Endothelial cell of umbilical vein (primary cell): ENCODE results near the gene CDCP2. TPM values are rescaled to one million over a fixed set of nuclear protein-coding genes. Genes with fewer than 3 reads are reported as not detected.

Experiments
- BruUV-seq: library from RNA; stranded (reverse); fragments of 400-500 nt; replicated peaks from 2 replicates; lab custom pipeline; 2021; lab: Mats Ljungman, UMichigan
- CTCF ChIA-PET: fragments of 300-600, 350-600 bp; sonication (Branson Sonifier 250); formaldehyde crosslinking; loops from one replicate; lab custom pipeline; 2021; ENCODE audit warnings: antibody characterized with exemption, inconsistent platforms; lab: Charles Lee
- POLR2A ChIA-PET: fragments of 300-600, 350-600 bp; sonication (Branson Sonifier 250); formaldehyde crosslinking; loops from one replicate; lab custom pipeline; 2021; ENCODE audit warnings: antibody characterized with exemption, inconsistent platforms; lab: Charles Lee
- DNase-seq: peaks from one replicate; pipeline ENCODE4 v3.0.0-alpha.2; 2011; ENCODE audit warnings: low read depth, low spot score
- FAIRE-seq: peaks from 2 replicates; lab custom pipeline; 2011; peaks lifted over from hg19 to GRCh38; lab: Jason Lieb, UNC
- H2AFZ ChIP-seq: 2 replicates; pipeline ENCODE4 v1.6.0; 2012; ENCODE audit warnings: low read depth, low read length, control low read depth, inconsistent platforms
- H3K27ac ChIP-seq: 2 replicates; pipeline ENCODE4 v1.5.1; 2011; ENCODE audit warnings: low read depth, mild to moderate bottlenecking, control low read depth, low read length, moderate library complexity; ENCODE audit not compliant: insufficient read depth
- H3K27me3 ChIP-seq, 2 experiments: 2 replicates each; pipeline versions ENCODE4 v1.6.0 to v1.6.1; 2011; ENCODE audit warnings: low read length in 2 of 2, mixed read lengths in 1 of 2; ENCODE audit not compliant: control insufficient read depth in 2 of 2, insufficient read depth in 2 of 2
- H3K36me3 ChIP-seq, 2 experiments: 2 replicates in 1 of 2; 3 replicates in 1 of 2; pipeline ENCODE4 v1.5.1; 2011; ENCODE audit warnings: low read length in 2 of 2, mild to moderate bottlenecking in 1 of 2, moderate library complexity in 1 of 2; ENCODE audit not compliant: control insufficient read depth in 2 of 2, insufficient read depth in 2 of 2; ENCODE audit errors: extremely low read depth in 1 of 2
- H3K4me1 ChIP-seq: 3 replicates; pipeline ENCODE4 v1.5.1; 2011; ENCODE audit warnings: mild to moderate bottlenecking, low read length; ENCODE audit not compliant: control insufficient read depth, insufficient read depth; ENCODE audit errors: extremely low read depth
- H3K4me2 ChIP-seq: 2 replicates; pipeline ENCODE4 v1.6.1; 2011; ENCODE audit warnings: low read length, control low read depth, mixed read lengths; ENCODE audit not compliant: insufficient read depth
- H3K4me3 ChIP-seq, 3 experiments: fragments of 200-600 bp in 1 of 3; sonication (generic), shearing (Covaris generic) in 1 of 3; replicated peaks in 1 of 3; 2 replicates each; pipeline ENCODE4 v1.5.1; 2011 to 2016; ENCODE audit warnings: control low read depth in 3 of 3, low read length in 3 of 3, mild to moderate bottlenecking in 2 of 3, inconsistent platforms in 1 of 3, low read depth in 1 of 3, moderate library complexity in 1 of 3; ENCODE audit not compliant: insufficient read depth in 1 of 3
- H3K79me2 ChIP-seq: 2 replicates; pipeline ENCODE4 v1.6.0; 2012; ENCODE audit warnings: low read length, inconsistent platforms; ENCODE audit not compliant: control insufficient read depth, insufficient read depth
- H3K9ac ChIP-seq: replicated peaks from 2 replicates; pipeline ENCODE3; 2011; ENCODE audit warnings: low read length, control low read depth; ENCODE audit not compliant: insufficient read depth; ENCODE audit errors: extremely low read depth
- H3K9me1 ChIP-seq: replicated peaks from 3 replicates; pipeline ENCODE4 v1.6.0; 2011; ENCODE audit warnings: mild to moderate bottlenecking, low read length; ENCODE audit not compliant: control insufficient read depth, insufficient read depth; ENCODE audit errors: extremely low read depth
- H3K9me3 ChIP-seq: replicated peaks from 2 replicates; pipeline ENCODE4 v1.5.1; 2012; ENCODE audit warnings: low read length, inconsistent platforms; ENCODE audit not compliant: control insufficient read depth, insufficient read depth
- H4K20me1 ChIP-seq: replicated peaks from 2 replicates; pipeline ENCODE3; 2011; ENCODE audit warnings: mild to moderate bottlenecking, low read length; ENCODE audit not compliant: control insufficient read depth, insufficient read depth; ENCODE audit errors: extremely low read depth
- EZH2 ChIP-seq: IDR thresholded peaks from 2 replicates; pipeline ENCODE4 v1.6.1; 2012; ENCODE audit warnings: borderline replicate concordance, low read depth, mild to moderate bottlenecking, moderate library complexity, low read length, inconsistent platforms; ENCODE audit not compliant: severe bottlenecking
- FOS ChIP-seq: IDR thresholded peaks from 2 replicates; pipeline ENCODE4 v1.6.1; 2011; ENCODE audit warnings: mild to moderate bottlenecking, low read length, moderate library complexity, borderline replicate concordance; ENCODE audit not compliant: insufficient read depth
- GATA2 ChIP-seq: IDR thresholded peaks from 2 replicates; pipeline ENCODE4 v1.7.0; 2011; ENCODE audit warnings: low read depth, mild to moderate bottlenecking, moderate library complexity, mixed read lengths, low read length; ENCODE audit not compliant: insufficient read length, insufficient read depth
- JUN ChIP-seq: IDR thresholded peaks from 2 replicates; pipeline ENCODE4 v1.6.1; 2011; ENCODE audit warnings: borderline replicate concordance, low read depth; ENCODE audit not compliant: insufficient read length, insufficient read depth
- MYC ChIP-seq: IDR thresholded peaks from one replicate; pipeline ENCODE4 v1.6.1; 2011; ENCODE audit warnings: mild to moderate bottlenecking, low read depth, low read length
- POLR2A ChIP-seq: IDR thresholded peaks from 2 replicates; pipeline ENCODE4 v1.6.1; 2012; ENCODE audit warnings: low read depth, mild to moderate bottlenecking, control low read depth, low read length
- POLR2AphosphoS5 ChIP-seq: IDR thresholded peaks from 2 replicates; pipeline ENCODE4 v1.6.1; 2012; ENCODE audit warnings: low read depth, mild to moderate bottlenecking, control low read depth, low read length, moderate library complexity; ENCODE audit not compliant: insufficient read depth
- dilution Hi-C: fragments of 300-500 bp; cut with MboI; formaldehyde crosslinking; loops from one replicate; pipeline ENCODE4 v1.15.0; 2019; ENCODE audit warnings: low sequenced_read_pairs; ENCODE audit not compliant: extremely low pct_ligation_motif_present
- intact Hi-C: fragments of 100-400 bp; cut with micrococcal nuclease; formaldehyde crosslinking; loops from one replicate; pipeline ENCODE4 v1.10.0; 2022
- polyA plus RNA-seq, 4 experiments: library from polyadenylated mRNA; depleted of rRNA in 3 of 4; stranded (reverse) in 3 of 4; unstranded in 1 of 4; fragments of >200 nt; gene quantifications; 2 replicates each; pipeline versions ENCODE4 v1.2.1 to v1.2.3, GENCODE V29; 2011 to 2012; ENCODE audit warnings: missing spikeins in 1 of 4
- total RNA-seq: library from RNA; stranded (reverse); gene quantifications from 2 replicates; pipeline ENCODE4 v1.2.3, GENCODE V29; 2021
- TF ChIP-seq, protein P1 (sequence below), 2 donors: IDR thresholded peaks; 1 replicate in 1 of 2; 2 replicates in 1 of 2; pipeline ENCODE4 v1.5.1; 2011; ENCODE audit warnings: low read length in 2 of 2, mild to moderate bottlenecking in 2 of 2, moderate library complexity in 2 of 2, control low read depth in 1 of 2, inconsistent platforms in 1 of 2, low read depth in 1 of 2; ENCODE audit not compliant: insufficient read depth in 1 of 2; ENCODE audit errors: extremely low read depth in 1 of 2
- TF ChIP-seq, protein P2 (sequence below): IDR thresholded peaks from 2 replicates; pipeline ENCODE4 v1.6.1; 2011; ENCODE audit not compliant: insufficient read depth, insufficient read length

The CDCP2 gene
- total and polyA plus RNA-seq, 2 donors (not counting 3 experiments of a cell fraction or from before 2014, with no cell fraction given), result 0.10 TPM; not detected in 1

DNA sequence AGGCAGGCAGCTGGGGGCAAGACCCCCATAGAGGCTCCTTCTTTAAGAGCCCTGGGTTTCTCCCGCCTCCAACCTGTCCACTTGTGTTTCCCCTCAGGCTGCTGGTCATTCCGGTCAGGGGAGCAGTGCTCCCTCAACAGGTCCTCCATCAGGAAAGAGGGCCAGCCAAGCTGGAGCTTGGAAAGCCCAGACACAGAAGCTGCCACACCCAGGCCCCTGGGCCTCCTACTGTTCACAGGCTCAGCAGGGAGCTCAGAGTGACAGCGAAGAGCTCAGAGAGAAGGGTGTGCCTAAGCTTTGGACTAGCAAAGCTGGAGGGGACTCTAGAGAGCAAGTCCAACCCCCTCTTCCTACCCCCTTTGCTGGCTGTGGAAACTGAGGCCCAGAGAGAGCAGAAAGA lies 10.3 kb upstream of the CDCP2 start:
- no peaks in the 10 kb centered on the region for H3K79me2 ChIP-seq
- intact Hi-C loops, result no loop called here
- H3K27ac ChIP-seq, result no peak overlapping the region
- no peaks in the 10 kb centered on the region for H3K36me3 ChIP-seq
- dilution Hi-C loops, result no loop called here
- POLR2A ChIA-PET, result interaction anchor here (0.5 kb wide), 1 partner anchor 487 kb away, joined by 3 read pairs; no protein-coding TSS in a partner anchor
- H2AFZ ChIP-seq, result no peak overlapping the region
- H4K20me1 ChIP-seq, result no peaks in the 10 kb centered on the region
- CTCF ChIA-PET, result interaction anchor here (0.9 to 1.4 kb wide), 4 partner anchors 9 to 42 kb away, joined by 3 to 4 read pairs (median 3); no protein-coding TSS in a partner anchor
- H3K9me1 ChIP-seq, result no peaks in the 10 kb centered on the region
- BruUV-seq, result no TSS peak
- H3K9me3 ChIP-seq, result no peaks in the 10 kb centered on the region
- no peak overlapping the region for H3K4me3 ChIP-seq
- FAIRE-seq, result no peak
- H3K4me2 ChIP-seq, result no peak overlapping the region
- TF ChIP-seq, protein P1, sequence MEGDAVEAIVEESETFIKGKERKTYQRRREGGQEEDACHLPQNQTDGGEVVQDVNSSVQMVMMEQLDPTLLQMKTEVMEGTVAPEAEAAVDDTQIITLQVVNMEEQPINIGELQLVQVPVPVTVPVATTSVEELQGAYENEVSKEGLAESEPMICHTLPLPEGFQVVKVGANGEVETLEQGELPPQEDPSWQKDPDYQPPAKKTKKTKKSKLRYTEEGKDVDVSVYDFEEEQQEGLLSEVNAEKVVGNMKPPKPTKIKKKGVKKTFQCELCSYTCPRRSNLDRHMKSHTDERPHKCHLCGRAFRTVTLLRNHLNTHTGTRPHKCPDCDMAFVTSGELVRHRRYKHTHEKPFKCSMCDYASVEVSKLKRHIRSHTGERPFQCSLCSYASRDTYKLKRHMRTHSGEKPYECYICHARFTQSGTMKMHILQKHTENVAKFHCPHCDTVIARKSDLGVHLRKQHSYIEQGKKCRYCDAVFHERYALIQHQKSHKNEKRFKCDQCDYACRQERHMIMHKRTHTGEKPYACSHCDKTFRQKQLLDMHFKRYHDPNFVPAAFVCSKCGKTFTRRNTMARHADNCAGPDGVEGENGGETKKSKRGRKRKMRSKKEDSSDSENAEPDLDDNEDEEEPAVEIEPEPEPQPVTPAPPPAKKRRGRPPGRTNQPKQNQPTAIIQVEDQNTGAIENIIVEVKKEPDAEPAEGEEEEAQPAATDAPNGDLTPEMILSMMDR (IDR thresholded peaks at IDR 0.05; ENCODE audit: extremely low read depth in 1 of 2, insufficient read depth in 1 of 2, low read depth in 1 of 2, low read length in 2 of 2), result no peak
- TF ChIP-seq MYC (no peak), EZH2 (no peak), FOS (no peak), GATA2 (no peak), POLR2A (no peak), JUN (no peak), POLR2AphosphoS5 (no peak)
- TF ChIP-seq, protein P2, sequence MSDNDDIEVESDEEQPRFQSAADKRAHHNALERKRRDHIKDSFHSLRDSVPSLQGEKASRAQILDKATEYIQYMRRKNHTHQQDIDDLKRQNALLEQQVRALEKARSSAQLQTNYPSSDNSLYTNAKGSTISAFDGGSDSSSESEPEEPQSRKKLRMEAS, result no peak
- H3K4me1 ChIP-seq, result no peaks in the 10 kb centered on the region
- no peak for DNase-seq
- no peaks in the 10 kb centered on the region for H3K27me3 ChIP-seq
- H3K9ac ChIP-seq, result no peak overlapping the region
